B cell (primary cell): ENCODE measurements around the gene MPIG6B. TPM values are rescaled to one million over a fixed set of nuclear protein-coding genes. Genes with fewer than 3 reads are reported as not detected.

Experiments used
- ATAC-seq: fragments of 200-7000 bp; cut with Tn5 transposase; one replicate; pipeline ENCODE4 v1.10.0; 2021; ENCODE audit warnings: low read depth, mild to moderate bottlenecking, moderate number of reproducible peaks, moderate library complexity
- CTCF ChIA-PET: fragments of 350-600 bp; sonication (Branson Sonifier 250); formaldehyde crosslinking; loops from one replicate; lab custom pipeline; 2021; ENCODE audit warnings: antibody characterized with exemption, inconsistent platforms; lab: Charles Lee
- POLR2A ChIA-PET: fragments of 350-600 bp; sonication (Branson Sonifier 250); formaldehyde crosslinking; loops from one replicate; lab custom pipeline; 2021; ENCODE audit warnings: antibody characterized with exemption; lab: Charles Lee
- DNase-seq: peaks from one replicate; pipeline ENCODE4 v3.0.0; 2013
- H2AFZ ChIP-seq: 2 replicates; pipeline ENCODE4 v1.6.1; 2012; ENCODE audit warnings: mild to moderate bottlenecking, low read depth, low read length; ENCODE audit not compliant: insufficient read depth, poor library complexity, severe bottlenecking
- H3K27ac ChIP-seq, 2 donors: 1 replicate in 1 of 2; 2 replicates in 1 of 2; pipeline ENCODE4 v1.5.1; 2012 to 2013; ENCODE audit warnings: low read length in 2 of 2, mild to moderate bottlenecking in 2 of 2, moderate library complexity in 1 of 2
- H3K27me3 ChIP-seq, 4 experiments: fragments of 200-600 bp in 1 of 4; sonication (generic) in 1 of 4; replicated peaks in 1 of 4; 1 replicate in 2 of 4; 2 replicates in 2 of 4; pipeline versions ENCODE4 v1.6.1 to v1.7.0; 2013 to 2016; ENCODE audit warnings: low read length in 3 of 4, mild to moderate bottlenecking in 2 of 4, mixed read lengths in 1 of 4, moderate library complexity in 1 of 4; ENCODE audit not compliant: insufficient read depth in 4 of 4, control insufficient read depth in 3 of 4; ENCODE audit errors: control extremely low read depth in 1 of 4
- H3K36me3 ChIP-seq, 2 experiments: replicated peaks in 1 of 2; 1 replicate in 1 of 2; 2 replicates in 1 of 2; pipeline versions ENCODE4 v1.6.1 to v1.7.1; 2013; ENCODE audit warnings: low read length in 1 of 2; ENCODE audit not compliant: insufficient read depth in 2 of 2, control insufficient read depth in 1 of 2; ENCODE audit errors: control extremely low read depth in 1 of 2, extremely low read depth in 1 of 2
- H3K4me1 ChIP-seq, 2 donors: fragments of 200-600 bp in 1 of 2; sonication (generic) in 1 of 2; 1 replicate in 1 of 2; 2 replicates in 1 of 2; pipeline versions ENCODE4 v1.5.1 to v1.6.1; 2013 to 2017; ENCODE audit warnings: low read length in 2 of 2; ENCODE audit not compliant: control insufficient read depth in 2 of 2, insufficient read depth in 2 of 2
- H3K4me2 ChIP-seq: replicated peaks from 2 replicates; pipeline ENCODE3; 2012; ENCODE audit warnings: mild to moderate bottlenecking, low read depth, low read length; ENCODE audit not compliant: poor library complexity, severe bottlenecking
- H3K4me3 ChIP-seq, 5 experiments: fragments of 200-600 bp in 1 of 5; sonication (generic) in 1 of 5; 1 replicate in 3 of 5; 2 replicates in 2 of 5; pipeline versions ENCODE4 v1.5.1 to v1.7.0; 2011 to 2016; ENCODE audit warnings: low read length in 4 of 5, mild to moderate bottlenecking in 4 of 5, low read depth in 2 of 5, control low read depth in 1 of 5, moderate library complexity in 1 of 5; ENCODE audit not compliant: insufficient read depth in 1 of 5; ENCODE audit errors: control extremely low read depth in 1 of 5, extremely low read depth in 1 of 5
- H3K79me2 ChIP-seq: fragments of 200-600 bp; sonication (generic); one replicate; pipeline ENCODE4 v1.6.0; 2016; ENCODE audit warnings: low read length; ENCODE audit not compliant: control insufficient read depth, insufficient read depth
- H3K9ac ChIP-seq: fragments of 200-600 bp; sonication (generic); 2 replicates; pipeline ENCODE4 v1.6.1; 2017; ENCODE audit warnings: mild to moderate bottlenecking, low read length, moderate library complexity
- H3K9me3 ChIP-seq, 3 donors: one replicate each; pipeline versions ENCODE4 v1.6.1 to v1.7.1; 2013; ENCODE audit warnings: low read length in 2 of 3; ENCODE audit not compliant: control insufficient read depth in 2 of 3, insufficient read depth in 1 of 3; ENCODE audit errors: control extremely low read depth in 1 of 3
- H4K20me1 ChIP-seq: 2 replicates; pipeline ENCODE4 v1.6.0; 2012; ENCODE audit warnings: mild to moderate bottlenecking, low read length; ENCODE audit not compliant: insufficient read depth, control insufficient read depth, poor library complexity, severe bottlenecking
- H3K27ac Mint-ChIP-seq: one replicate; pipeline ENCODE4 v1.8.0; 2021; ENCODE audit warnings: mixed read lengths
- H3K27me3 Mint-ChIP-seq: one replicate; pipeline ENCODE4 v1.8.0; 2021; ENCODE audit warnings: mixed read lengths
- H3K4me1 Mint-ChIP-seq: one replicate; pipeline ENCODE4 v1.8.0; 2021; ENCODE audit warnings: mixed read lengths
- H3K4me3 Mint-ChIP-seq: one replicate; pipeline ENCODE4 v1.8.0; 2021; ENCODE audit warnings: mixed read lengths
- H3K9me3 Mint-ChIP-seq: one replicate; pipeline ENCODE4 v1.8.0; 2022; ENCODE audit warnings: mixed read lengths; ENCODE audit not compliant: insufficient read depth
- EZH2 ChIP-seq: IDR thresholded peaks from 2 replicates; pipeline ENCODE4 v1.6.1; 2012; ENCODE audit warnings: borderline replicate concordance, low read depth, mild to moderate bottlenecking, moderate library complexity, low read length; ENCODE audit not compliant: insufficient read depth, poor library complexity, severe bottlenecking
- WGBS: methylation state at CpG from one replicate; pipeline ENCODE4 v1.1.5; 2013; ENCODE audit warnings: missing lambda C conversion rate; ENCODE audit not compliant: insufficient coverage; 5-methylcytosine and 5-hydroxymethylcytosine counted together
- intact Hi-C: fragments of 100-400 bp; cut with micrococcal nuclease; formaldehyde crosslinking; loops from one replicate; pipeline ENCODE4 v1.10.0; 2022
- polyA plus RNA-seq: library from polyadenylated mRNA; depleted of rRNA; stranded (reverse); fragments of >200 nt; gene quantifications from 2 replicates; pipeline ENCODE4 v1.2.3, GENCODE V29; 2012
- total RNA-seq, 2 donors: library from RNA; stranded (reverse); fragments of 120-200 nt in 1 of 2; gene quantifications; 1 replicate in 1 of 2; 2 replicates in 1 of 2; pipeline versions ENCODE4 v1.2.3 to v1.2.4, GENCODE V29; 2013 to 2022
- TF ChIP-seq, protein P1 (sequence below): fragments of 200-600 bp; IDR thresholded peaks from one replicate; pipeline ENCODE4 v1.8.0; 2022; ENCODE audit warnings: antibody characterized with exemption, mild to moderate bottlenecking

MPIG6B gene
- total and polyA plus RNA-seq, 2 donors (not counting 1 experiment from before 2014, with no cell fraction given) = 0.54 to 1.6 TPM

DNA sequence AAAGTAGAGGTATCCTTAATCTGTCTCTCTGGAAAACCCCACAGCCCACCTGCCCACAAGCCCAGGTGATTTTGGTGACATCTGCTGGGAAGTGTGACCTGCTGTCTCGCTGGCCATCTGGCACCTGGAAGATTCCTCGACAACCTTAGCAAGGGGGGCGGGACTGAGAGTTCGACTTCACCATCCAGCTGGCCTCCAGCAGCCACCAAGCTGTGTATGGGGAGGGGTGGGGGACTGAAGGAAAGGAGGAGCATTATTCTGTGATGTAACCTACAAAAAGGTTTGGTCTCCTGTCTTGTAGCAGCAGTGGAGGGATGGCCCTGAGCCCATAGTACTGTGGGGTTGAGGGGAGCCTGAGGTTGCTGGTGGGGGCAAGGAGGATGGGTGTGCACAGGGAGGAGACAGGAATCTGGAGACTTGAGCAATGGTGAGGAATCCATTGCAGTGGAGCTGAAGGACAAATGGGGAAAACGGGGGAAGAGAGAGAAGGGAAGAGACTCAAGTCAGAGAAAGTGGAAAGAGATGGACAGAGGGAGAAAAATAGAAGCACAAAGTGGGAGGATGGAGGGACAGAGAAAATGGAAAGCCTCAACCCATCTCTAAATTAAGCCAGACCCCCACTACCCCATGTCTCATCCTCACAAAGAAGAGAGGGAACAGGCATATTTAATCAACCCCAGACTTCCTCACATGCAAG is 12.5 kb upstream of the MPIG6B start:
- no peak overlapping the region for H3K9ac ChIP-seq

GRCh38 chr6:31711233-31711632 is 11.9 kb upstream of the MPIG6B start:
- H3K27ac Mint-ChIP-seq = no peak overlapping the region
- no peak for ATAC-seq
- intact Hi-C loops = no loop called here
- no peak overlapping the region for H3K4me3 ChIP-seq
- H3K4me2 ChIP-seq = peak overlapping the region; percentile 42
- no peaks in the 10 kb centered on the region for H3K9me3 Mint-ChIP-seq
- peaks cover 10 to 16% of the 10 kb centered on the region in 2 donors for H3K4me1 ChIP-seq
- POLR2A ChIA-PET = no interaction called here
- no peak overlapping the region for H3K4me3 Mint-ChIP-seq
- H3K27me3 ChIP-seq = peaks cover 0 to 6% (median 0%) of the 10 kb centered on the region in 4 experiments
- H3K27me3 Mint-ChIP-seq = peaks cover 3% of the 10 kb centered on the region
- TF ChIP-seq EZH2 = no peak
- TF ChIP-seq, protein P1, sequence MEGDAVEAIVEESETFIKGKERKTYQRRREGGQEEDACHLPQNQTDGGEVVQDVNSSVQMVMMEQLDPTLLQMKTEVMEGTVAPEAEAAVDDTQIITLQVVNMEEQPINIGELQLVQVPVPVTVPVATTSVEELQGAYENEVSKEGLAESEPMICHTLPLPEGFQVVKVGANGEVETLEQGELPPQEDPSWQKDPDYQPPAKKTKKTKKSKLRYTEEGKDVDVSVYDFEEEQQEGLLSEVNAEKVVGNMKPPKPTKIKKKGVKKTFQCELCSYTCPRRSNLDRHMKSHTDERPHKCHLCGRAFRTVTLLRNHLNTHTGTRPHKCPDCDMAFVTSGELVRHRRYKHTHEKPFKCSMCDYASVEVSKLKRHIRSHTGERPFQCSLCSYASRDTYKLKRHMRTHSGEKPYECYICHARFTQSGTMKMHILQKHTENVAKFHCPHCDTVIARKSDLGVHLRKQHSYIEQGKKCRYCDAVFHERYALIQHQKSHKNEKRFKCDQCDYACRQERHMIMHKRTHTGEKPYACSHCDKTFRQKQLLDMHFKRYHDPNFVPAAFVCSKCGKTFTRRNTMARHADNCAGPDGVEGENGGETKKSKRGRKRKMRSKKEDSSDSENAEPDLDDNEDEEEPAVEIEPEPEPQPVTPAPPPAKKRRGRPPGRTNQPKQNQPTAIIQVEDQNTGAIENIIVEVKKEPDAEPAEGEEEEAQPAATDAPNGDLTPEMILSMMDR = no peak
- no peak for DNase-seq
- H2AFZ ChIP-seq = peak overlapping the region; percentile 46
- no peak overlapping the region for H3K27ac ChIP-seq
- no peaks in the 10 kb centered on the region for H3K9me3 ChIP-seq
- WGBS = 49% methylated on average over 8 of the region's 8 CpGs
- no peak overlapping the region for H3K9ac ChIP-seq
- no peaks in the 10 kb centered on the region for H3K79me2 ChIP-seq
- peaks cover 14% of the 10 kb centered on the region for H3K4me1 Mint-ChIP-seq
- H3K36me3 ChIP-seq = no peaks in the 10 kb centered on the region
- H4K20me1 ChIP-seq = no peaks in the 10 kb centered on the region
- CTCF ChIA-PET = interaction anchor here (0.6 to 3.3 kb wide), 6 partner anchors 16 to 1439 kb away, joined by 3 to 17 read pairs (median 4); partner anchors contain the start of gene ZBTB12

More for the DNA sequence above, 12.5 kb upstream of the MPIG6B start:
- DNase-seq (no peak), ATAC-seq (no peak)
- Histone ChIP-seq H3K9me3 (no peaks in the 10 kb centered on the region), H3K27ac (no peak overlapping the region), H3K27me3 (peaks cover 0 to 6% (median 0%) of the 10 kb centered on the region in 4 experiments), H2AFZ (peak overlapping the region; percentile 46), H3K4me2 (peak overlapping the region; percentile 42), H3K4me1 (peaks cover 10 to 16% of the 10 kb centered on the region in 2 donors), H4K20me1 (no peaks in the 10 kb centered on the region), H3K36me3 (no peaks in the 10 kb centered on the region), H3K79me2 (no peaks in the 10 kb centered on the region), H3K4me3 (no peak overlapping the region)
- ChIA-PET POLR2A (no interaction called here), CTCF (interaction anchor here (1.0 to 3.3 kb wide), 3 partner anchors 17 to 120 kb away, joined by 3 to 17 read pairs (median 14); no protein-coding TSS in a partner anchor)
- H3K9me3 Mint-ChIP-seq = no peaks in the 10 kb centered on the region
- peaks cover 3% of the 10 kb centered on the region for H3K27me3 Mint-ChIP-seq
- no peak for TF ChIP-seq EZH2
- TF ChIP-seq, protein P1 = no peak
- WGBS = 80% methylated on average over 5 of the region's 5 CpGs
- no peak overlapping the region for H3K27ac Mint-ChIP-seq
- H3K4me1 Mint-ChIP-seq = peaks cover 14% of the 10 kb centered on the region
- no peak overlapping the region for H3K4me3 Mint-ChIP-seq
- intact Hi-C loops = no loop called here
